Lower lobe of right lung (tissue), 2 donors: ENCODE measurements around the gene ADGRG6. TPM values are rescaled to one million over a fixed set of nuclear protein-coding genes. Genes with fewer than 3 reads are reported as not detected.

Experiments used
- ATAC-seq, 2 donors: fragments of 200-7000 bp; cut with Tn5 transposase; one replicate each; pipeline ENCODE4 v1.9.1; 2020 to 2022; ENCODE audit warnings: mild to moderate bottlenecking in 2 of 2, moderate library complexity in 2 of 2
- DNase-seq: peaks from one replicate; pipeline ENCODE4 v3.0.0-alpha.2; 2020
- H3K27ac ChIP-seq: fragments of 200-600 bp; one replicate; pipeline ENCODE4 v1.8.0; 2022
- H3K27me3 ChIP-seq: fragments of 200-600 bp; one replicate; pipeline ENCODE4 v1.8.0; 2022; ENCODE audit warnings: low read depth
- H3K36me3 ChIP-seq: fragments of 200-600 bp; one replicate; pipeline ENCODE4 v1.8.0; 2022; ENCODE audit warnings: mild to moderate bottlenecking
- H3K4me1 ChIP-seq: fragments of 200-600 bp; one replicate; pipeline ENCODE4 v1.8.0; 2022
- H3K4me3 ChIP-seq: fragments of 200-600 bp; one replicate; pipeline ENCODE4 v1.8.0; 2022; ENCODE audit warnings: mild to moderate bottlenecking
- H3K9me3 ChIP-seq: fragments of 200-600 bp; one replicate; pipeline ENCODE4 v1.8.0; 2022
- CTCF ChIP-seq: fragments of 200-600 bp; IDR thresholded peaks from one replicate; pipeline ENCODE4 v1.8.0; 2022; ENCODE audit warnings: antibody characterized with exemption, mild to moderate bottlenecking
- intact Hi-C: fragments of 100-400 bp; cut with DNase I; formaldehyde crosslinking; loops from one replicate; pipeline ENCODE4 v1.11.0; 2022
- total RNA-seq: library from RNA; stranded (reverse); fragmentation: NEBNext Ultra II Directional; extraction: Animal tissue kit (Norgen Biotek cat#: 25700); gene quantifications from one replicate; pipeline ENCODE4 v1.2.1, GENCODE V29; 2021
- donor health status: DM: no; HTN: yes; CAD: no; lungs with severe emphysema.

Gene ADGRG6
- total RNA-seq, 1 donor from 2014 or later: 35.7 TPM

- H3K4me3 ChIP-seq: no peak overlapping the region
- ATAC-seq (no peak), DNase-seq (no peak)
- H3K36me3 ChIP-seq: no peaks in the 10 kb centered on the region
- no peaks in the 10 kb centered on the region for H3K4me1 ChIP-seq
- no peaks in the 10 kb centered on the region for H3K9me3 ChIP-seq
- intact Hi-C loops: no loop called here
- H3K27me3 ChIP-seq: no peaks in the 10 kb centered on the region
- TF ChIP-seq CTCF: no peak
- H3K27ac ChIP-seq: no peak overlapping the region
These were observed 24.7 kb downstream of the ADGRG6 start for GRCh38 chr6:142326540-142326939.

GRCh38 chr6:142328070-142328469, 26.3 kb downstream of the ADGRG6 start:
- Histone ChIP-seq H3K27me3 (no peaks in the 10 kb centered on the region), H3K27ac (no peak overlapping the region), H3K4me1 (no peaks in the 10 kb centered on the region), H3K36me3 (no peaks in the 10 kb centered on the region), H3K4me3 (no peak overlapping the region), H3K9me3 (no peaks in the 10 kb centered on the region)
- ATAC-seq (no peak), DNase-seq (no peak)
- intact Hi-C loops: no loop called here
- no peak for TF ChIP-seq CTCF

GRCh38 chr6:142329486-142330113, 27.8 kb downstream of the ADGRG6 start:
- DNase-seq: no peak
- Histone ChIP-seq H3K36me3 (no peaks in the 10 kb centered on the region), H3K9me3 (no peaks in the 10 kb centered on the region), H3K27ac (no peak overlapping the region), H3K4me3 (no peak overlapping the region), H3K27me3 (no peaks in the 10 kb centered on the region), H3K4me1 (no peaks in the 10 kb centered on the region)
- no peak for TF ChIP-seq CTCF
- intact Hi-C loops: no loop called here
- ATAC-seq: no peak

- Histone ChIP-seq H3K27ac (no peak overlapping the region), H3K4me1 (no peaks in the 10 kb centered on the region), H3K4me3 (no peak overlapping the region), H3K36me3 (no peaks in the 10 kb centered on the region), H3K27me3 (no peaks in the 10 kb centered on the region), H3K9me3 (no peaks in the 10 kb centered on the region)
- TF ChIP-seq CTCF: no peak
- DNase-seq (no peak), ATAC-seq (no peak)
- intact Hi-C loops: no loop called here
These were observed 29.3 kb downstream of the ADGRG6 start for GRCh38 chr6:142331075-142331551.

- intact Hi-C loops: no loop called here
- H3K4me3 ChIP-seq: no peak overlapping the region
- TF ChIP-seq CTCF: no peak
- no peak for DNase-seq
- no peaks in the 10 kb centered on the region for H3K36me3 ChIP-seq
- H3K9me3 ChIP-seq: no peaks in the 10 kb centered on the region
- ATAC-seq: no peak
- H3K27ac ChIP-seq: no peak overlapping the region
- H3K27me3 ChIP-seq: no peaks in the 10 kb centered on the region
- H3K4me1 ChIP-seq: no peaks in the 10 kb centered on the region
These were observed 29.8 kb downstream of the ADGRG6 start for GRCh38 chr6:142331601-142332000.
